ENCODE results near the gene CTIF.

DNA sequence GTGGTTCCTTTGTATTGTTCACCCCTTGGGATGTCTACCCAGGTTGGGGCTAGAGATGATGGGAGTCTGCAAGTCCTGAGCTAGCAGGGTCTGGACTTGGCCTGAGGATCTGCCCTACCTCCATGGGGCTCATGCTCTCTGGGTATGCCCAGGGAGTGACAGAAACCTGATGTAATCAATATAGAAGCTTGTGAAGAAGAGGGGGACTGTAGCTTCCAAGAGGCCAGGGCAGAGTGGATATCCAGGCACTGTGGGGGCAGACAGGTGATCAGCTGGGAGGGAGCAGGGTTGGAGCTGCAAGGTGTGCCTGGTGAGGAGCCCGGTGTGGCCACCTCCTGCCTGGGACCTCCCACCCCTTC lies 164.2 kb downstream of the CTIF start:
- TF ChIP-seq EP300 (IDR thresholded peaks at IDR 0.05; ENCODE audit: borderline replicate concordance) (no peak), YY1 (IDR thresholded peaks at IDR 0.05; ENCODE audit: low read depth) (no peak), TAF1 (IDR thresholded peaks at IDR 0.05; ENCODE audit: low read depth) (no peak), TCF12 (IDR thresholded peaks at IDR 0.05; ENCODE audit: low read depth) (no peak), CEBPB (IDR thresholded peaks at IDR 0.05) (no peak), CREB1 (IDR thresholded peaks at IDR 0.05; ENCODE audit: low read depth) (no peak), RAD21 (IDR thresholded peaks at IDR 0.05; ENCODE audit: low read depth) (no peak), TEAD4 (IDR thresholded peaks at IDR 0.05) (no peak), MAX (IDR thresholded peaks at IDR 0.05) (no peak)
